Caco-2 (cell line): Measurements from ENCODE around the gene POGLUT3. TPM values are rescaled to one million over a fixed set of nuclear protein-coding genes. Genes with fewer than 3 reads are reported as not detected.
A peak's percentile ranks its signal among the peaks of the same experiment; 100 is the strongest.

Source experiments
- BruUV-seq: library from RNA; stranded (reverse); fragments of 400-500 nt; replicated peaks from 2 replicates; lab custom pipeline; 2021; lab: Mats Ljungman, UMichigan
- CTCF ChIA-PET: fragments of 300-600 bp; sonication (Branson Sonifier 250); formaldehyde crosslinking; loops from one replicate; lab custom pipeline; 2022; ENCODE audit warnings: antibody characterized with exemption; lab: Charles Lee
- POLR2A ChIA-PET: fragments of 300-600 bp; sonication (Branson Sonifier 250); formaldehyde crosslinking; loops from one replicate; lab custom pipeline; 2022; ENCODE audit warnings: antibody characterized with exemption; lab: Charles Lee
- DNase-seq, 2 experiments: peaks; one replicate each; pipeline versions ENCODE4 v3.0.0 to v3.0.0-alpha.2; 2020 to 2022
- H3K27me3 ChIP-seq: replicated peaks from 2 replicates; pipeline ENCODE4 v1.6.0; 2011; ENCODE audit warnings: low read length; ENCODE audit not compliant: control insufficient read depth, insufficient read depth
- H3K36me3 ChIP-seq: 2 replicates; pipeline ENCODE4 v1.5.1; 2011; ENCODE audit warnings: low read length; ENCODE audit not compliant: control insufficient read depth, insufficient read depth
- H3K4me1 ChIP-seq: fragments of 250-450 bp; sonication (Bioruptor Pico); 2 replicates; pipeline ENCODE4 v1.5.1; 2020; ENCODE audit warnings: mild to moderate bottlenecking
- H3K4me3 ChIP-seq: 2 replicates; pipeline ENCODE4 v1.5.1; 2011; ENCODE audit warnings: low read depth, mild to moderate bottlenecking, control low read depth, low read length
- H3K9me3 ChIP-seq: fragments of 250-450 bp; sonication (Bioruptor Pico); 2 replicates; pipeline ENCODE4 v1.5.1; 2020; ENCODE audit warnings: mild to moderate bottlenecking, moderate library complexity
- H3K27ac Mint-ChIP-seq: one replicate; pipeline ENCODE4 v1.8.0; 2022; ENCODE audit warnings: mixed read lengths; ENCODE audit not compliant: unreplicated experiment
- H3K27me3 Mint-ChIP-seq: one replicate; pipeline ENCODE4 v1.8.0; 2022; ENCODE audit warnings: mixed read lengths; ENCODE audit not compliant: insufficient read depth, unreplicated experiment
- H3K36me3 Mint-ChIP-seq: one replicate; pipeline ENCODE4 v1.8.0; 2022; ENCODE audit warnings: mild to moderate bottlenecking, mixed read lengths; ENCODE audit not compliant: insufficient read depth, unreplicated experiment
- H3K4me1 Mint-ChIP-seq: one replicate; pipeline ENCODE4 v1.8.0; 2022; ENCODE audit warnings: low read depth, mixed read lengths; ENCODE audit not compliant: unreplicated experiment
- H3K4me3 Mint-ChIP-seq: one replicate; pipeline ENCODE4 v1.8.0; 2022; ENCODE audit warnings: mild to moderate bottlenecking, moderate library complexity, mixed read lengths; ENCODE audit not compliant: unreplicated experiment
- H3K9me3 Mint-ChIP-seq: one replicate; pipeline ENCODE4 v1.8.0; 2022; ENCODE audit warnings: mixed read lengths; ENCODE audit not compliant: unreplicated experiment
- CTCF ChIP-seq, 2 experiments: fragments of 200-600 bp in 1 of 2; IDR thresholded peaks; 1 replicate in 1 of 2; 2 replicates in 1 of 2; pipeline versions ENCODE4 v1.5.1 to v1.8.0; 2011 to 2022; ENCODE audit warnings: antibody characterized with exemption in 1 of 2, control low read depth in 1 of 2, inconsistent platforms in 1 of 2, low read depth in 1 of 2, low read length in 1 of 2, mild to moderate bottlenecking in 1 of 2, moderate library complexity in 1 of 2; ENCODE audit not compliant: insufficient read depth in 1 of 2, severe bottlenecking in 1 of 2, unreplicated experiment in 1 of 2
- intact Hi-C: fragments of 100-400 bp; cut with micrococcal nuclease; formaldehyde crosslinking; loops from one replicate; pipeline ENCODE4 v1.10.0; 2022; ENCODE audit not compliant: unreplicated experiment
- total RNA-seq: library from RNA; stranded (reverse); gene quantifications from 2 replicates; pipeline ENCODE4 v1.2.3, GENCODE V29; 2022

The POGLUT3 gene
- total RNA-seq, 1 experiment from 2014 or later = 87.2 TPM

GRCh38 chr11:108494182-108494581 is 4.0 kb downstream of the POGLUT3 start:
- ChIA-PET POLR2A (interaction anchor here (0.6 kb wide), 1 partner anchor 272 kb away, joined by 7 read pairs; the partner anchor contains the start of gene NPAT), CTCF (no interaction called here)
- intact Hi-C loops = no loop called here
- H3K27me3 Mint-ChIP-seq = no peaks in the 10 kb centered on the region
- no peak for DNase-seq
- BruUV-seq = no TSS peak
- no peaks in the 10 kb centered on the region for H3K9me3 Mint-ChIP-seq
- no peak overlapping the region for H3K4me3 ChIP-seq
- H3K9me3 ChIP-seq = no peaks in the 10 kb centered on the region
- no peak overlapping the region for H3K4me3 Mint-ChIP-seq
- H3K4me1 ChIP-seq = peaks cover 19% of the 10 kb centered on the region
- H3K36me3 Mint-ChIP-seq = peaks cover 54% of the 10 kb centered on the region
- no peak for TF ChIP-seq CTCF (IDR thresholded peaks at IDR 0.05; ENCODE audit: insufficient read depth in 1 of 2, low read depth in 1 of 2, low read length in 1 of 2, severe bottlenecking in 1 of 2, unreplicated experiment in 1 of 2)
- no peak overlapping the region for H3K27ac Mint-ChIP-seq
- peaks cover 26% of the 10 kb centered on the region for H3K4me1 Mint-ChIP-seq
- no peaks in the 10 kb centered on the region for H3K27me3 ChIP-seq
- 0 out of 2 replicates have a peak, but pooled peaks cover 3% of the 10 kb centered on the region for H3K36me3 ChIP-seq

GRCh38 chr11:108491936-108492335 is 6.2 kb downstream of the POGLUT3 start:
- CTCF ChIA-PET = no interaction called here
- BruUV-seq = no TSS peak
- Histone ChIP-seq H3K36me3 (0 out of 2 replicates have a peak, but pooled peaks cover 4% of the 10 kb centered on the region), H3K4me1 (peaks cover 26% of the 10 kb centered on the region), H3K4me3 (no peak overlapping the region), H3K9me3 (no peaks in the 10 kb centered on the region), H3K27me3 (no peaks in the 10 kb centered on the region)
- TF ChIP-seq CTCF (IDR thresholded peaks at IDR 0.05; ENCODE audit: insufficient read depth in 1 of 2, low read depth in 1 of 2, low read length in 1 of 2, severe bottlenecking in 1 of 2, unreplicated experiment in 1 of 2) = no peak
- no peaks in the 10 kb centered on the region for H3K9me3 Mint-ChIP-seq
- no peak overlapping the region for H3K4me3 Mint-ChIP-seq
- H3K27me3 Mint-ChIP-seq = no peaks in the 10 kb centered on the region
- peaks cover 57% of the 10 kb centered on the region for H3K36me3 Mint-ChIP-seq
- peak overlapping the region; percentile 27 for H3K27ac Mint-ChIP-seq
- intact Hi-C loops = no loop called here
- peaks cover 34% of the 10 kb centered on the region for H3K4me1 Mint-ChIP-seq
- POLR2A ChIA-PET = no interaction called here
- DNase-seq = no peak

- H3K36me3 Mint-ChIP-seq = peaks cover 86% of the 10 kb centered on the region
- H3K27me3 Mint-ChIP-seq = no peaks in the 10 kb centered on the region
- BruUV-seq = no TSS peak
- ChIA-PET POLR2A (interaction anchor here (0.7 to 0.8 kb wide), 2 partner anchors 107 to 164 kb away, joined by 3 read pairs; partner anchors contain the start of gene EXPH5), CTCF (no interaction called here)
- no peak for TF ChIP-seq CTCF (IDR thresholded peaks at IDR 0.05; ENCODE audit: insufficient read depth in 1 of 2, low read depth in 1 of 2, low read length in 1 of 2, severe bottlenecking in 1 of 2, unreplicated experiment in 1 of 2)
- peak overlapping the region; percentile 53 for H3K4me3 Mint-ChIP-seq
- H3K9me3 Mint-ChIP-seq = no peaks in the 10 kb centered on the region
- Histone ChIP-seq H3K9me3 (no peaks in the 10 kb centered on the region), H3K27me3 (no peaks in the 10 kb centered on the region), H3K4me1 (peaks cover 28% of the 10 kb centered on the region), H3K4me3 (no peak overlapping the region), H3K36me3 (peaks cover 7% of the 10 kb centered on the region)
- DNase-seq = peak; percentile 66 to 67
- peaks cover 31% of the 10 kb centered on the region for H3K4me1 Mint-ChIP-seq
- H3K27ac Mint-ChIP-seq = peak overlapping the region; percentile 90
- intact Hi-C loops = loop anchor here (1.0 kb wide), 2 partner anchors 10 to 20 kb away; partner anchors contain the start of gene C11orf65
Measured at GRCh38 chr11:108486828-108487227, 11.4 kb downstream of the POGLUT3 start.
